ENCODE measurements around the gene SLC5A9. TPM values are rescaled to one million over a fixed set of nuclear protein-coding genes. Genes with fewer than 3 reads are reported as not detected.

Gene SLC5A9
- total RNA-seq, 1 donor from 2014 or later: not detected

DNA sequence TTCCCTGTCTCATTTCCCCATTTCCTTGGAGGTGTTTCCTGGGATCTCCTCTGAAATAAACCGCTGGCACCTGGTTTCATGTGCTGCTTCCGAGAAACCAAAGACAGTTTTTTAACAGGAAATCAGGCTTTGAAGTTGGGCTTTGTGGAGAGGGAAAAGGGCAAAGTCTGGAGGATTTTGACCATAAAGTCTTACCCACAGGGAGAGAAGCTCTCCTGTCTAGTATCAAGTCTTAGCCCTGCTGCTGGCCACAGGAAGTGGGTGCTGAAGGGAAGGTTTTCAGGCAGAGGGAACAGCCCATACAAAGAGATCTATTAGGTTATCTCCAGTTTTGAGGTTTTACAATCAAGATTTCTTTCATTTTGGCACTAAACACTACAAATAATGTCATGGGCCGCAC lies 29.3 kb downstream of the SLC5A9 start:
- H3K9ac ChIP-seq: no peak overlapping the region
- Mint-ChIP-seq H3K36me3 (no peaks in the 10 kb centered on the region), H3K4me1 (peaks cover 3% of the 10 kb centered on the region), H3K27me3 (ENCODE audit: insufficient read depth, low read depth) (peaks cover 3% of the 10 kb centered on the region), H3K27ac (no peak overlapping the region), H3K9me3 (no peaks in the 10 kb centered on the region), H3K4me3 (no peak overlapping the region)
- no peak overlapping the region for H2AFZ ChIP-seq (replicated peaks)
- H3K36me3 ChIP-seq: no peaks in the 10 kb centered on the region
- no peaks in the 10 kb centered on the region for H3K79me2 ChIP-seq (ENCODE audit: low read depth)
- H3K4me3 ChIP-seq: no peak overlapping the region
- H3K27ac ChIP-seq: no peak overlapping the region
- no peaks in the 10 kb centered on the region for H3K4me1 ChIP-seq
- TF ChIP-seq EZH2 (IDR thresholded peaks at IDR 0.05) (no peak), EZH2phosphoT487 (IDR thresholded peaks at IDR 0.05) (no peak)
- no peak for DNase-seq (ENCODE audit: low spot score)
- no peaks in the 10 kb centered on the region for H3F3A ChIP-seq (ENCODE audit: low read depth)
- H4K20me1 ChIP-seq (ENCODE audit: low read depth): no peaks in the 10 kb centered on the region
- no peak overlapping the region for H3K4me2 ChIP-seq
- no peaks in the 10 kb centered on the region for H3K9me3 ChIP-seq (ENCODE audit: low read depth)
- H3K27me3 ChIP-seq: no peaks in the 10 kb centered on the region

GRCh38 chr1:48254254-48254653 lies 31.7 kb downstream of the SLC5A9 start:
- Histone ChIP-seq H3K27ac (no peak overlapping the region), H3K79me2 (ENCODE audit: low read depth) (no peaks in the 10 kb centered on the region)

GRCh38 chr1:48258106-48258505 lies 35.6 kb downstream of the SLC5A9 start:
- H3K27ac ChIP-seq: no peak overlapping the region
- no peaks in the 10 kb centered on the region for H3K27me3 ChIP-seq
- TF ChIP-seq EZH2phosphoT487 (IDR thresholded peaks at IDR 0.05) (no peak), CTCF (IDR thresholded peaks at IDR 0.05) (no peak), EZH2 (IDR thresholded peaks at IDR 0.05) (no peak)
- DNase-seq (ENCODE audit: low spot score): no peak
- no peaks in the 10 kb centered on the region for H3K9me3 ChIP-seq (ENCODE audit: low read depth)
- no peak overlapping the region for H2AFZ ChIP-seq (replicated peaks)
- Mint-ChIP-seq H3K27me3 (ENCODE audit: insufficient read depth, low read depth) (no peaks in the 10 kb centered on the region), H3K36me3 (no peaks in the 10 kb centered on the region), H3K4me3 (no peak overlapping the region), H3K9me3 (no peaks in the 10 kb centered on the region), H3K4me1 (no peaks in the 10 kb centered on the region), H3K27ac (no peak overlapping the region)
- H3K4me3 ChIP-seq: no peak overlapping the region
- H3K36me3 ChIP-seq: no peaks in the 10 kb centered on the region
- no peaks in the 10 kb centered on the region for H3K4me1 ChIP-seq
- no peaks in the 10 kb centered on the region for H3F3A ChIP-seq (ENCODE audit: low read depth)
- no peak overlapping the region for H3K4me2 ChIP-seq
- H3K9ac ChIP-seq: no peak overlapping the region
- no peaks in the 10 kb centered on the region for H3K79me2 ChIP-seq (ENCODE audit: low read depth)
- no peaks in the 10 kb centered on the region for H4K20me1 ChIP-seq (ENCODE audit: low read depth)

More at GRCh38 chr1:48254254-48254653, 31.7 kb downstream of the SLC5A9 start:
- no peaks in the 10 kb centered on the region for H3K36me3 Mint-ChIP-seq
- TF ChIP-seq EZH2 (IDR thresholded peaks at IDR 0.05) (no peak), CTCF (IDR thresholded peaks at IDR 0.05) (no peak), EZH2phosphoT487 (IDR thresholded peaks at IDR 0.05) (no peak)
- Histone ChIP-seq H3F3A (ENCODE audit: low read depth) (no peaks in the 10 kb centered on the region), H2AFZ (replicated peaks) (no peak overlapping the region), H3K4me2 (no peak overlapping the region), H3K9me3 (ENCODE audit: low read depth) (no peaks in the 10 kb centered on the region), H3K4me3 (no peak overlapping the region), H4K20me1 (ENCODE audit: low read depth) (no peaks in the 10 kb centered on the region), H3K27me3 (no peaks in the 10 kb centered on the region), H3K9ac (no peak overlapping the region), H3K4me1 (no peaks in the 10 kb centered on the region), H3K36me3 (no peaks in the 10 kb centered on the region)
- H3K27me3 Mint-ChIP-seq (ENCODE audit: insufficient read depth, low read depth): no peaks in the 10 kb centered on the region
- no peaks in the 10 kb centered on the region for H3K4me1 Mint-ChIP-seq
- no peak overlapping the region for H3K27ac Mint-ChIP-seq
- H3K4me3 Mint-ChIP-seq: no peak overlapping the region
- no peak for DNase-seq (ENCODE audit: low spot score)
- no peaks in the 10 kb centered on the region for H3K9me3 Mint-ChIP-seq

DNA sequence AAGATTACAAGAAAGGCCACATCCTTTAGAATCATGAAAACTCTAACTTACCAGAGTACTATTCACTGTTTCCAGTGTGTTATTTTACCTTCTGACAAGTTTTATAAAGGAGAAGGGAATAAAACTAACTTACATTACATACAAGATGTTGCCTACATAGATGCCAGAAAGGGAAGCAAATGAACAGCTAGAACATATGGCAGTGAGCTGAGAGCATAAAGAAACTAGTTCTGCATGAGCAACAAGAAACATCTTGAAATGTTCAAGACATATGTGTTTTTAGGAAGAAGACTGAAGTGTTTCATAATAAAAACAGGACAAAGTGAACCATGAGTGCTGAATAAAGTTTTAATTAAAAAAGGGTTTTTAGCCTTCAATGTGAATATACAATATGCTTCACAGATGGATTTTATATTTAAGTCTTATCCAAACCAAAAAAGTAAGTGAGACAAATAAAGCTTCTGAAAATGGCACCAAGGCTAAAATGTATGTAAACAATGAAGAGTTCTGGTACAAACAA lies 39.4 kb downstream of the SLC5A9 start:
- Histone ChIP-seq H2AFZ (replicated peaks) (no peak overlapping the region), H3K4me3 (no peak overlapping the region), H4K20me1 (ENCODE audit: low read depth) (no peaks in the 10 kb centered on the region), H3K4me1 (no peaks in the 10 kb centered on the region), H3K36me3 (no peaks in the 10 kb centered on the region), H3K9ac (no peak overlapping the region), H3K9me3 (ENCODE audit: low read depth) (no peaks in the 10 kb centered on the region), H3K27ac (no peak overlapping the region), H3K79me2 (ENCODE audit: low read depth) (no peaks in the 10 kb centered on the region), H3K27me3 (no peaks in the 10 kb centered on the region), H3K4me2 (no peak overlapping the region), H3F3A (ENCODE audit: low read depth) (no peaks in the 10 kb centered on the region)
- DNase-seq (ENCODE audit: low spot score): no peak
- TF ChIP-seq EZH2phosphoT487 (IDR thresholded peaks at IDR 0.05) (no peak), CTCF (IDR thresholded peaks at IDR 0.05) (no peak), EZH2 (IDR thresholded peaks at IDR 0.05) (no peak)
- Mint-ChIP-seq H3K27me3 (ENCODE audit: insufficient read depth, low read depth) (no peaks in the 10 kb centered on the region), H3K4me1 (no peaks in the 10 kb centered on the region), H3K4me3 (no peak overlapping the region), H3K27ac (no peak overlapping the region), H3K9me3 (no peaks in the 10 kb centered on the region), H3K36me3 (peaks cover 1% of the 10 kb centered on the region)

Data from neural progenitor cell (in vitro differentiated cells).